SKM-1 (cell line): ENCODE measurements around the gene JMJD1C.
A peak's percentile ranks its signal among the peaks of the same experiment; 100 is the strongest.
"Not testable (repeated sequence)": the region's sequence is repeated elsewhere in the genome, so short reads cannot be mapped to it uniquely, and the experiment has no call there.

Source experiments
- DNase-seq: peaks from one replicate; lab custom pipeline; 2025; ENCODE audit not compliant: unreplicated experiment; lab: John Stamatoyannopoulos, UW

Gene JMJD1C

GRCh38 chr10:63308628-63309027 lies 157.1 kb downstream of the JMJD1C start:
- DNase-seq: no peak

- DNase-seq: no peak
These were observed 161.6 kb downstream of the JMJD1C start for GRCh38 chr10:63304146-63304545.

- no peak for DNase-seq
These were observed 165.0 kb downstream of the JMJD1C start for GRCh38 chr10:63300801-63301200.

- DNase-seq: no peak
These were observed 167.8 kb downstream of the JMJD1C start for GRCh38 chr10:63297941-63298340.

GRCh38 chr10:63294781-63295180 lies 171.0 kb downstream of the JMJD1C start:
- DNase-seq: no peak

- DNase-seq: not testable (repeated sequence)
These were observed 172.9 kb downstream of the JMJD1C start for GRCh38 chr10:63292847-63293246.

- DNase-seq: no peak
These were observed 177.6 kb downstream of the JMJD1C start for GRCh38 chr10:63288170-63288569.

GRCh38 chr10:63286754-63287264 lies 179.0 kb downstream of the JMJD1C start:
- no peak for DNase-seq

GRCh38 chr10:63286340-63286739 lies 179.4 kb downstream of the JMJD1C start:
- DNase-seq: no peak

GRCh38 chr10:63283901-63284300 lies 181.9 kb downstream of the JMJD1C start:
- not testable (repeated sequence) for DNase-seq

- no peak for DNase-seq
These were observed 182.7 kb downstream of the JMJD1C start for GRCh38 chr10:63283093-63283492.

- DNase-seq: no peak
These were observed 183.8 kb downstream of the JMJD1C start for GRCh38 chr10:63281967-63282366.

- DNase-seq: no peak
These were observed 185.4 kb downstream of the JMJD1C start for GRCh38 chr10:63280386-63280785.

GRCh38 chr10:63275094-63275493 lies 190.7 kb downstream of the JMJD1C start:
- no peak for DNase-seq

GRCh38 chr10:63273577-63273976 lies 192.2 kb downstream of the JMJD1C start:
- DNase-seq: peak; percentile 82

- no peak for DNase-seq
These were observed 196.8 kb downstream of the JMJD1C start for GRCh38 chr10:63268798-63269503.

GRCh38 chr10:63268149-63268797 lies 197.5 kb downstream of the JMJD1C start:
- DNase-seq: no peak

- no peak for DNase-seq
These were observed 198.2 kb downstream of the JMJD1C start for GRCh38 chr10:63267414-63268148.

- DNase-seq: no peak
These were observed 199.1 kb downstream of the JMJD1C start for GRCh38 chr10:63266391-63267316.

GRCh38 chr10:63265683-63266235 lies 200.0 kb downstream of the JMJD1C start:
- DNase-seq: no peak
